Measurements from ENCODE around the gene UBA3.

UBA3 gene

DNA sequence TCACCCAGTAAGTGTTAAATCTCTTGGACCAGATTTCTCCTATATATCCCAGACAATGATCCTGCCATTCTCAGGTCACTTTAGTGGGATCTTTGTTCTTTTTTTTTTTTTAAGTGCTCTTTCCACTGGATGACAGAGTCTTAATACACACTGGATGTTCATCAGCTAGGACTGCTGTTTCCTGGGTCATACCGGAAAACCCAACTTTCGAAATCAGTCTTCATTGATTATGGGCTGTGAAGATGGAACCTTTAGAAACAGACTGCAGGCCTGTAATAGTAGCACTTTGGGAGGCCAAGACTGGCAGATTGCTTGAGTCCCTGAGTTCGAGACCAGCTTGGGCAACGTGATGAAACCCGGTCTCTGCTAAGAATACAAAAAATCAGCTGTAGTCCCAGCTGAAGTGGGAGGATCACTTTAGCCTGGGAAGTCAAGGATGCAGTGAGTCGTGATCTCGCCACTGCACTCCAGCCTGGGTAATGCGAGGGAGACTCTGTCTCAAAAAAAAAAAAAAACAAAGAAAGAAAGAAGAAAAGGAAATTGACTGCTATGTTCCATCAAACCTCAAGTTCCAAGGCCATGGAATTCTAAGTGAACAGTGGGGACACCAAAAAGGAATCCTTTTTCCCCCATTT is 69.0 kb downstream of the UBA3 start:
- DNase-seq (ENCODE audit: low spot score): no peak

DNA sequence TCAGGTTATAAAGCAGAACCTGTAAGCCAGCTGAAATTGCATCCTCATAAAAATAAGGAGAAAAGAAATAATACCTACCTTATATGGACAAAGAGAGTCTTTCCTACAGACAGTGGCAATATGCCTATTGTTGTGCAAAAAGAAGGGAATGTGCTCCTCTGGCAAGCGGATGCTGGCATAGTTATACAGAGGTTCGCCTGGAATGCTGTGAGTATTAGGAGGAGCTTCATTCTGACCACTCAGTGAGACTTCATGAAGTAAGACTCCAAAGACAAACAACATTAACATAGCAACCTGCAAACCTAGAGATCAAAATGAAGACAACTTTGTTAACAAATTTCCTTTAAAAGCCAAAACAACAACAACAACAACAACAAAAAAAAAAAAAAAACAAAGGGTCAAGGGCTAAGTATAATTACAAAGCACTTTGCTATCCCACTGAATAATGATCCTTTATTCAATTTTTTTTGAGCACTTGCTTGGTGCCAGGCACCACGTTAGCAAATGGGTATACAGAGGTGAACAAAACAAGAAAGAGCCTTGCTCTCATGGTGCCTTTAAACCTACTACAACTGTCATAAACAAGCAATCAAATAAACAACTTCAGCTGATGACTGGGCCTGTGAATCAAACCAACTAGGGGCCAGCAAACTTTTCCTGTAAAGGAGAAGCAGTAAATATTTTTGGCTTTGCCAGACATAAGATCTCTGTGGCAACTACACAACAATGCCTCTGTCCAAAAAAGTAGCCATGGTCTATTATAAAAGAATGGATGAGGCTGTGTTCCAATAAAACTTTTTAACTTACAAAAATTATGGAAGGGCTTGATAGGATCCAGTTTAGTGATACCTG is 70.4 kb downstream of the UBA3 start:
- no peak for DNase-seq (ENCODE audit: low spot score)

- DNase-seq (ENCODE audit: low spot score): no peak
These were observed 71.2 kb downstream of the UBA3 start for GRCh38 chr3:69008980-69009379.

- no peak for DNase-seq (ENCODE audit: low spot score)
These were observed 74.2 kb downstream of the UBA3 start for GRCh38 chr3:69005791-69006482.

DNA sequence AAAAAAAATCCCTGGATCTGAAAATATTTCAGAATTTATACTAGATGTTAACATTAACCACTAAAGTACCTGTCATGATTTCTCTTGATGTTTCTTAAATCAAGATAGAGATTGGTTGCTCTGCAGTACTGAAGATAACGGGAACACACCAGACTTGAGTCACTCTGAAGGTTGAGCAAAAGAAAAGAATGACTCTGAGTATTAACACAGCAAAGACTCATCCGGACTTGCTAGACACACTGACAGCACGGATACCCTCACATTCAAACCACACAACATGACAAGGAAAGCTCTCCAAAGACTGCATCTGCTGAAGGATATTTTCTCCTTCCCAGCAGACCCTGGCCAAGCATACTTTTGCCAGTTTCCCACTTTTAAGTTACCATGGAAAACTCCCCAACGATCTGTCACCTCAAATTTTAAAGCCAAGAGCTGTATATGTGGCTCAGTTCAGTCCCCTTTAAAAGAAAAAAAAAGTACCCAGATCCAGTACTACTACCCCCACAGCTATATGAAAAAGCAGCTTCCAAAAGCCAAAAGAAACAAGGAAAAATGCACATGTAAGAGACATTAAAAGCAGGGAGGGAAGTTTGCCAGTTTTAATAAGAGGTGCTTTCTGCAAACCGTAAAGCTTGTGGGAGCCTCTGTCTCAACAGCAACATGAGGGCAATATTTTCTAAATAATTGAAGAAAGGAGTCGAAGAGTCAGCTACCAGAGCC is 74.9 kb downstream of the UBA3 start:
- DNase-seq (ENCODE audit: low spot score): no peak

All from HuH-7 (cell line).